ENCODE results near the gene TGFBI. TPM values are rescaled to one million over a fixed set of nuclear protein-coding genes. Genes with fewer than 3 reads are reported as not detected.
A peak's percentile ranks its signal among the peaks of the same experiment; 100 is the strongest.

Gene TGFBI
- total RNA-seq, 4 donors from 2014 or later = 38.4 to 48.0 (median 40.0) TPM

- Histone ChIP-seq H3K4me1 (peaks cover 41 to 51% of the 10 kb centered on the region in 2 donors), H3K4me3 (peak overlapping the region in 1 of 4 donors; percentile 4), H3K27ac (peak overlapping the region in 2 of 4 donors; percentile 29 to 35), H3K27me3 (peaks cover 0 to 4% (median 0%) of the 10 kb centered on the region in 3 donors), H3K36me3 (no peaks in the 10 kb centered on the region), H3K9me3 (no peaks in the 10 kb centered on the region)
- intact Hi-C loops (cut with DNase I; ENCODE audit: low total_unique reads) = no loop called here
- TF ChIP-seq POLR2A (IDR thresholded peaks at IDR 0.05) (no peak), CTCF (IDR thresholded peaks at IDR 0.05 in 4 of 5, conservative IDR thresholded peaks at IDR 0.05 in 1 of 5) (no peak)
- ATAC-seq = no peak
- no peak for DNase-seq
- in situ Hi-C loops (cut with MboI; ENCODE audit: low sequenced_read_pairs in 4 of 4) = no loop called here
These were observed 2.3 kb downstream of the TGFBI start for GRCh38 chr5:136030956-136031611.

GRCh38 chr5:136031711-136032110, 2.9 kb downstream of the TGFBI start:
- Histone ChIP-seq H3K27me3 (peaks cover 0 to 4% (median 0%) of the 10 kb centered on the region in 3 donors), H3K4me1 (peaks cover 47 to 58% of the 10 kb centered on the region in 2 donors), H3K9me3 (no peaks in the 10 kb centered on the region), H3K36me3 (no peaks in the 10 kb centered on the region), H3K27ac (peak overlapping the region in 2 of 4 donors; percentile 12 to 35), H3K4me3 (no peak overlapping the region)
- in situ Hi-C loops (cut with MboI; ENCODE audit: low sequenced_read_pairs in 4 of 4) = no loop called here
- ATAC-seq = no peak
- no peak for TF ChIP-seq POLR2A (IDR thresholded peaks at IDR 0.05)
- intact Hi-C loops (cut with DNase I; ENCODE audit: low total_unique reads) = no loop called here
- no peak for DNase-seq

- peak in 1 of 2 donors; percentile 55 for DNase-seq
- TF ChIP-seq POLR2A (IDR thresholded peaks at IDR 0.05) (no peak), CTCF (IDR thresholded peaks at IDR 0.05 in 4 of 5, conservative IDR thresholded peaks at IDR 0.05 in 1 of 5) (no peak)
- Histone ChIP-seq H3K4me3 (no peak overlapping the region), H3K4me1 (peaks cover 53 to 66% of the 10 kb centered on the region in 2 donors), H3K9me3 (no peaks in the 10 kb centered on the region), H3K27ac (peak overlapping the region in 2 of 4 donors; percentile 29 to 35), H3K27me3 (peaks cover 0 to 4% (median 0%) of the 10 kb centered on the region in 3 donors), H3K36me3 (no peaks in the 10 kb centered on the region)
- ATAC-seq = no peak
- in situ Hi-C loops (cut with MboI; ENCODE audit: low sequenced_read_pairs in 4 of 4) (no loop called here), intact Hi-C loops (cut with DNase I; ENCODE audit: low total_unique reads) (no loop called here)
These were observed 3.8 kb downstream of the TGFBI start for GRCh38 chr5:136032564-136032963.

GRCh38 chr5:136033234-136033633, 4.4 kb downstream of the TGFBI start:
- Histone ChIP-seq H3K4me3 (no peak overlapping the region), H3K27ac (no peak overlapping the region), H3K9me3 (no peaks in the 10 kb centered on the region), H3K36me3 (no peaks in the 10 kb centered on the region), H3K27me3 (peaks cover 0 to 4% (median 0%) of the 10 kb centered on the region in 3 donors), H3K4me1 (peaks cover 58 to 72% of the 10 kb centered on the region in 2 donors)
- ATAC-seq = no peak
- no peak for DNase-seq
- intact Hi-C loops (cut with DNase I; ENCODE audit: low total_unique reads) (no loop called here), in situ Hi-C loops (cut with MboI; ENCODE audit: low sequenced_read_pairs in 4 of 4) (no loop called here)
- TF ChIP-seq POLR2A (IDR thresholded peaks at IDR 0.05) (no peak), CTCF (IDR thresholded peaks at IDR 0.05 in 4 of 5, conservative IDR thresholded peaks at IDR 0.05 in 1 of 5) (no peak)

- peaks cover 55 to 69% of the 10 kb centered on the region in 2 donors for H3K4me1 ChIP-seq
- H3K36me3 ChIP-seq = no peaks in the 10 kb centered on the region
These were observed 5.1 kb downstream of the TGFBI start for GRCh38 chr5:136033848-136034247.

More at GRCh38 chr5:136033848-136034247, 5.1 kb downstream of the TGFBI start:
- intact Hi-C loops (cut with DNase I; ENCODE audit: low total_unique reads) (no loop called here), in situ Hi-C loops (cut with MboI; ENCODE audit: low sequenced_read_pairs in 4 of 4) (no loop called here)
- Histone ChIP-seq H3K27ac (no peak overlapping the region), H3K9me3 (no peaks in the 10 kb centered on the region), H3K4me3 (no peak overlapping the region), H3K27me3 (peaks cover 0 to 4% (median 0%) of the 10 kb centered on the region in 3 donors)
- ATAC-seq = no peak
- DNase-seq = no peak
- TF ChIP-seq POLR2A (IDR thresholded peaks at IDR 0.05) (no peak), CTCF (IDR thresholded peaks at IDR 0.05 in 4 of 5, conservative IDR thresholded peaks at IDR 0.05 in 1 of 5) (no peak)
